H1 (cell line): ENCODE data around the gene TAX1BP1. TPM values are rescaled to one million over a fixed set of nuclear protein-coding genes. Genes with fewer than 3 reads are reported as not detected.

Source experiments
- CTCF ChIA-PET: fragments of 300-600 bp; sonication (Branson Sonifier 250); formaldehyde crosslinking; loops from one replicate; lab custom pipeline; 2021; ENCODE audit not compliant: partially characterized antibody; lab: Charles Lee
- POLR2A ChIA-PET: fragments of 300-600 bp; sonication (Branson Sonifier 250); formaldehyde crosslinking; loops from one replicate; lab custom pipeline; 2021; ENCODE audit warnings: inconsistent platforms; ENCODE audit not compliant: partially characterized antibody; lab: Charles Lee
- DNase-seq, 2 experiments: peaks; one replicate each; pipeline versions ENCODE4 v3.0.0 to v3.0.0-alpha.2; 2010 to 2022; ENCODE audit warnings: low spot score in 2 of 2, low read depth in 1 of 2, mixed read lengths in 1 of 2
- FAIRE-seq: peaks from 2 replicates; lab custom pipeline; 2011; peaks lifted over from hg19 to GRCh38; lab: Jason Lieb, UNC
- H2AFZ ChIP-seq: 2 replicates; pipeline ENCODE4 v1.8.1; 2012; ENCODE audit warnings: low read length, inconsistent platforms
- H2AK5ac ChIP-seq: 2 replicates; pipeline ENCODE4 v1.6.1; 2013; ENCODE audit warnings: low read depth, low read length
- H2BK120ac ChIP-seq: replicated peaks from 2 replicates; pipeline ENCODE3; 2013; ENCODE audit warnings: low read depth, low read length, inconsistent platforms
- H2BK12ac ChIP-seq: 2 replicates; pipeline ENCODE4 v1.6.1; 2013; ENCODE audit warnings: low read depth, low read length
- H2BK15ac ChIP-seq: 2 replicates; pipeline ENCODE4 v1.6.1; 2013; ENCODE audit warnings: low read length
- H2BK20ac ChIP-seq: 2 replicates; pipeline ENCODE4 v1.6.1; 2013; ENCODE audit warnings: low read length
- H2BK5ac ChIP-seq: 2 replicates; pipeline ENCODE4 v1.6.1; 2013; ENCODE audit warnings: low read depth, low read length
- H3K14ac ChIP-seq: 2 replicates; pipeline ENCODE4 v1.6.1; 2013; ENCODE audit warnings: inconsistent platforms; ENCODE audit not compliant: insufficient read length
- H3K18ac ChIP-seq: 2 replicates; pipeline ENCODE4 v1.6.1; 2013; ENCODE audit warnings: low read length; ENCODE audit errors: extremely low read depth
- H3K23ac ChIP-seq: 2 replicates; pipeline ENCODE4 v1.6.1; 2013; ENCODE audit warnings: inconsistent platforms; ENCODE audit not compliant: insufficient read length
- H3K23me2 ChIP-seq: 2 replicates; pipeline ENCODE4 v1.6.1; 2013; ENCODE audit warnings: low read depth, low read length
- H3K27ac ChIP-seq: 2 replicates; pipeline ENCODE4 v1.6.1; 2011; ENCODE audit warnings: low read depth, low read length, inconsistent platforms
- H3K27me3 ChIP-seq, 4 experiments: replicated peaks in 1 of 4; 1 replicate in 1 of 4; 2 replicates in 3 of 4; pipeline versions ENCODE4 v1.6.1 to v1.8.1; 2011 to 2013; ENCODE audit warnings: low read length in 3 of 4, mild to moderate bottlenecking in 3 of 4, inconsistent platforms in 2 of 4, mixed read lengths in 2 of 4, moderate library complexity in 1 of 4; ENCODE audit not compliant: control insufficient read depth in 3 of 4, insufficient read depth in 3 of 4; ENCODE audit errors: extremely low read depth in 1 of 4
- H3K36me3 ChIP-seq, 4 experiments: 2 replicates each; pipeline versions ENCODE4 v1.6.1 to v1.8.1; 2011 to 2013; ENCODE audit warnings: mild to moderate bottlenecking in 4 of 4, low read length in 3 of 4, moderate library complexity in 2 of 4, control low read depth in 1 of 4, inconsistent platforms in 1 of 4; ENCODE audit not compliant: insufficient read depth in 4 of 4, control insufficient read depth in 2 of 4
- H3K4ac ChIP-seq: replicated peaks from 2 replicates; pipeline ENCODE3; 2013; ENCODE audit warnings: low read length, low read depth, mixed read lengths, inconsistent platforms; ENCODE audit not compliant: insufficient read length
- H3K4me1 ChIP-seq, 4 experiments: replicated peaks in 1 of 4; 1 replicate in 1 of 4; 2 replicates in 3 of 4; pipeline versions ENCODE4 v1.6.1 to v1.8.1; 2011 to 2013; ENCODE audit warnings: low read length in 3 of 4, inconsistent platforms in 2 of 4, mixed read lengths in 1 of 4; ENCODE audit not compliant: insufficient read depth in 4 of 4, control insufficient read depth in 3 of 4
- H3K4me2 ChIP-seq, 2 experiments: 2 replicates each; pipeline versions ENCODE4 v1.6.1 to v1.8.1; 2011 to 2013; ENCODE audit warnings: low read depth in 2 of 2, low read length in 2 of 2, control low read depth in 1 of 2, inconsistent platforms in 1 of 2, mild to moderate bottlenecking in 1 of 2; ENCODE audit not compliant: insufficient read depth in 1 of 2
- H3K4me3 ChIP-seq, 4 experiments: fragments of 200-600, 300-600 bp in 1 of 4; sonication (generic), shearing (Covaris generic), sonication (Bioruptor Twin) in 1 of 4; 2 replicates each; pipeline versions ENCODE4 v1.5.1 to v1.8.1; 2011 to 2016; ENCODE audit warnings: low read length in 4 of 4, low read depth in 3 of 4, control low read depth in 2 of 4, inconsistent platforms in 2 of 4, mild to moderate bottlenecking in 2 of 4, mixed read lengths in 1 of 4, moderate library complexity in 1 of 4; ENCODE audit not compliant: insufficient read depth in 2 of 4; ENCODE audit errors: extremely low read depth in 1 of 4
- H3K56ac ChIP-seq: replicated peaks from 2 replicates; pipeline ENCODE3; 2013; ENCODE audit warnings: low read depth, mild to moderate bottlenecking, mixed read lengths, low read length, inconsistent platforms; ENCODE audit not compliant: insufficient read length
- H3K79me1 ChIP-seq: 2 replicates; pipeline ENCODE4 v1.6.1; 2013; ENCODE audit warnings: low read depth, low read length, control low read depth
- H3K79me2 ChIP-seq, 2 experiments: 2 replicates each; pipeline versions ENCODE4 v1.6.1 to v1.8.1; 2012 to 2013; ENCODE audit warnings: low read length in 2 of 2, mild to moderate bottlenecking in 2 of 2, inconsistent platforms in 1 of 2; ENCODE audit not compliant: insufficient read depth in 2 of 2, control insufficient read depth in 1 of 2
- H3K9ac ChIP-seq, 4 experiments: replicated peaks in 1 of 4; 1 replicate in 1 of 4; 2 replicates in 3 of 4; pipeline versions ENCODE4 v1.6.1 to v1.8.1; 2011 to 2013; ENCODE audit warnings: low read depth in 3 of 4, low read length in 3 of 4, control low read depth in 2 of 4, mild to moderate bottlenecking in 2 of 4, moderate library complexity in 2 of 4, inconsistent platforms in 1 of 4; ENCODE audit errors: extremely low read depth in 1 of 4
- H3K9me3 ChIP-seq, 2 experiments: 2 replicates each; pipeline versions ENCODE4 v1.6.1 to v1.8.1; 2012 to 2013; ENCODE audit warnings: mild to moderate bottlenecking in 2 of 2, moderate library complexity in 2 of 2, control low read depth in 1 of 2, inconsistent platforms in 1 of 2, low read depth in 1 of 2, low read length in 1 of 2, mixed read lengths in 1 of 2; ENCODE audit not compliant: insufficient read depth in 2 of 2
- H4K20me1 ChIP-seq, 2 experiments: replicated peaks in 1 of 2; 2 replicates each; pipeline versions ENCODE3 to v1.8.1; 2011 to 2013; ENCODE audit warnings: inconsistent platforms in 2 of 2, low read length in 2 of 2, mild to moderate bottlenecking in 1 of 2; ENCODE audit not compliant: insufficient read depth in 2 of 2, control insufficient read depth in 1 of 2
- H4K5ac ChIP-seq: 2 replicates; pipeline ENCODE4 v1.6.1; 2013; ENCODE audit warnings: low read length, low read depth, mixed read lengths, inconsistent platforms; ENCODE audit not compliant: insufficient read length
- H4K8ac ChIP-seq: 2 replicates; pipeline ENCODE4 v1.8.0; 2013; ENCODE audit warnings: mild to moderate bottlenecking, moderate library complexity, low read length, inconsistent platforms; ENCODE audit not compliant: insufficient read depth; ENCODE audit errors: extremely low read depth
- H4K91ac ChIP-seq: replicated peaks from 2 replicates; pipeline ENCODE3; 2013; ENCODE audit warnings: low read length, mixed read lengths, inconsistent platforms; ENCODE audit not compliant: insufficient read length
- CBX8 ChIP-seq: fragments of 300-800, 300-1000 bp; sonication (generic); IDR thresholded peaks from 2 replicates; pipeline ENCODE4 v1.7.1; 2016; ENCODE audit warnings: low read depth, low read length, borderline replicate concordance
- MAFK ChIP-seq: IDR thresholded peaks from 2 replicates; pipeline ENCODE4 v1.6.1; 2012; ENCODE audit warnings: low read depth, mild to moderate bottlenecking, improper control_type of control experiment, low read length
- NANOG ChIP-seq: IDR thresholded peaks from 2 replicates; pipeline ENCODE4 v1.6.1; 2011; ENCODE audit warnings: low read length, low read depth, mild to moderate bottlenecking, inconsistent platforms; ENCODE audit not compliant: insufficient read depth, poor library complexity, severe bottlenecking
- RNF2 ChIP-seq: fragments of 200-900, 300-1000 bp; sonication (generic); IDR thresholded peaks from 2 replicates; pipeline ENCODE4 v1.7.1; 2016; ENCODE audit warnings: borderline replicate concordance, low read depth, mild to moderate bottlenecking, antibody characterized with exemption, low read length; ENCODE audit not compliant: poor library complexity, severe bottlenecking; ENCODE audit errors: missing control alignments
- WGBS, 2 experiments: shearing (Covaris generic) in 1 of 2; methylation state at CpG; one replicate each; pipeline versions ENCODE4 v1.1.6 to v1.1.7; 2013 to 2015; ENCODE audit warnings: low lambda C conversion rate in 2 of 2, mixed read lengths in 2 of 2, inconsistent platforms in 1 of 2, low coverage in 1 of 2, missing lambda C conversion rate in 1 of 2; ENCODE audit not compliant: insufficient replicate concordance in 2 of 2, insufficient coverage in 1 of 2, insufficient read length in 1 of 2; ENCODE audit errors: extremely low coverage in 1 of 2, missing lambda C conversion rate in 1 of 2; 5-methylcytosine and 5-hydroxymethylcytosine counted together
- polyA plus RNA-seq, 7 experiments: library from polyadenylated mRNA; depleted of rRNA in 3 of 7; stranded (reverse) in 5 of 7; unstranded in 2 of 7; fragments of >200 nt in 5 of 7; fragments of 200-250 nt in 2 of 7; gene quantifications; 1 replicate in 5 of 7; 2 replicates in 1 of 7; 4 replicates in 1 of 7; pipeline versions ENCODE4 v1.2.1 to v1.2.3, GENCODE V29; 2011 to 2013; ENCODE audit warnings: missing spikeins in 2 of 7, mixed read lengths in 2 of 7
- total RNA-seq: library from RNA; stranded (reverse); fragmentation: NEBNext Ultra II Directional; extraction: Animal tissue kit (Norgen Biotek cat#: 25700); gene quantifications from 2 replicates; pipeline ENCODE4 v1.2.1, GENCODE V29; 2021

Gene TAX1BP1
- total and polyA plus RNA-seq, 2 of the 8 experiments (the other 6 are each of a cell fraction or from before 2014, with no cell fraction given), result 56.0 to 62.7 TPM

GRCh38 chr7:27737178-27737577, 2.8 kb upstream of the TAX1BP1 start:
- no peak overlapping the region for H4K8ac ChIP-seq
- H3K4ac ChIP-seq, result no peak overlapping the region
- H2BK120ac ChIP-seq, result no peak overlapping the region
- no peak overlapping the region for H3K23ac ChIP-seq
- H2AFZ ChIP-seq, result no peak overlapping the region
- H4K91ac ChIP-seq, result no peak overlapping the region
- H3K79me2 ChIP-seq, result peaks cover 0 to 10% of the 10 kb centered on the region in 2 experiments; a peak in 3 of 4 replicates
- POLR2A ChIA-PET, result no interaction called here
- no peak overlapping the region for H2BK12ac ChIP-seq
- H3K79me1 ChIP-seq, result no peaks in the 10 kb centered on the region
- H3K27me3 ChIP-seq, result no peaks in the 10 kb centered on the region
- H4K5ac ChIP-seq, result no peak overlapping the region
- no peak overlapping the region for H3K18ac ChIP-seq
- H2BK5ac ChIP-seq, result no peak overlapping the region
- no peak overlapping the region for H3K4me2 ChIP-seq
- no peak overlapping the region for H2BK15ac ChIP-seq
- no peaks in the 10 kb centered on the region for H3K36me3 ChIP-seq
- no peak overlapping the region for H3K27ac ChIP-seq
- no peak for DNase-seq
- H3K9ac ChIP-seq, result no peak overlapping the region
- no peak for FAIRE-seq
- no peak overlapping the region for H3K56ac ChIP-seq
- H4K20me1 ChIP-seq, result peaks cover 0 to 1% of the 10 kb centered on the region in 2 experiments
- H2AK5ac ChIP-seq, result no peak overlapping the region
- H2BK20ac ChIP-seq, result no peak overlapping the region
- H3K4me1 ChIP-seq, result no peaks in the 10 kb centered on the region; a peak in 1 of 7 replicates
- no peak overlapping the region for H3K14ac ChIP-seq
- H3K9me3 ChIP-seq, result no peaks in the 10 kb centered on the region
- 84% methylated on average over 2 of the region's 2 CpGs; no CpG with 5 or more reads in 1 of the 2 experiments for WGBS, 2 experiments
- no peaks in the 10 kb centered on the region; the same call in 1 of the 2 replicates for H3K23me2 ChIP-seq
- TF ChIP-seq CBX8, result no peak
- no peak for TF ChIP-seq MAFK
- no peak for TF ChIP-seq RNF2
- TF ChIP-seq NANOG, result no peak
- TF ChIP-seq, all 59 proteins: peak for 0
- H3K4me3 ChIP-seq, result no peak overlapping the region
- CTCF ChIA-PET, result interaction anchor here (0.6 to 1.6 kb wide), 2 partner anchors 38 to 542 kb away, joined by 3 to 4 read pairs; no protein-coding TSS in a partner anchor
